GM19467 (cell line): Measurements from ENCODE around the gene SLMAP.

Source experiments
- ATAC-seq: cut with Tn5 transposase; IDR thresholded peaks from one replicate; pipeline ENCODE4 v1.9.1; 2021; ENCODE audit warnings: mild to moderate bottlenecking, moderate library complexity; ENCODE audit not compliant: unreplicated experiment

SLMAP gene

GRCh38 chr3:57755741-57756527 lies at the start of gene SLMAP:
SLMAP (plus strand) TSS chr3:57756309; CDS start chr3:57757652, 1,343 bp downstream.
- ATAC-seq, result peak; percentile 87

- no peak for ATAC-seq
These were observed 49.6 kb upstream of the SLMAP start for GRCh38 chr3:57706462-57706861.

- no peak for ATAC-seq
These were observed 47.1 kb upstream of the SLMAP start for GRCh38 chr3:57709031-57709430.

GRCh38 chr3:57709559-57709958 lies 46.5 kb upstream of the SLMAP start:
- ATAC-seq, result no peak

- ATAC-seq, result no peak
These were observed 40.4 kb upstream of the SLMAP start for GRCh38 chr3:57715686-57716085.

- no peak for ATAC-seq
These were observed 38.8 kb upstream of the SLMAP start for GRCh38 chr3:57717205-57717868.

GRCh38 chr3:57718118-57718517 lies 38.0 kb upstream of the SLMAP start:
- no peak for ATAC-seq

GRCh38 chr3:57726397-57726796 lies 29.7 kb upstream of the SLMAP start:
- no peak for ATAC-seq

- ATAC-seq, result no peak
These were observed 29.0 kb upstream of the SLMAP start for GRCh38 chr3:57727106-57727505.

- no peak for ATAC-seq
These were observed 26.6 kb upstream of the SLMAP start for GRCh38 chr3:57729334-57730045.

GRCh38 chr3:57730682-57731081 lies 25.4 kb upstream of the SLMAP start:
- no peak for ATAC-seq

- ATAC-seq, result no peak
These were observed 24.8 kb upstream of the SLMAP start for GRCh38 chr3:57731311-57731710.

- ATAC-seq, result no peak
These were observed 22.3 kb upstream of the SLMAP start for GRCh38 chr3:57733790-57734189.

- ATAC-seq, result no peak
These were observed 20.7 kb upstream of the SLMAP start for GRCh38 chr3:57735405-57735804.

GRCh38 chr3:57737840-57738239 lies 18.3 kb upstream of the SLMAP start:
- no peak for ATAC-seq

GRCh38 chr3:57738391-57738790 lies 17.7 kb upstream of the SLMAP start:
- ATAC-seq, result no peak

GRCh38 chr3:57740027-57740426 lies 16.1 kb upstream of the SLMAP start:
- ATAC-seq, result no peak

GRCh38 chr3:57743496-57743895 lies 12.6 kb upstream of the SLMAP start:
- ATAC-seq, result no peak

GRCh38 chr3:57745101-57745500 lies 11.0 kb upstream of the SLMAP start:
- ATAC-seq, result no peak

- no peak for ATAC-seq
These were observed 9.7 kb upstream of the SLMAP start for GRCh38 chr3:57746156-57747010.

- ATAC-seq, result no peak
These were observed 6.6 kb upstream of the SLMAP start for GRCh38 chr3:57749542-57749941.
